ENCODE data around the gene ALX4. TPM values are rescaled to one million over a fixed set of nuclear protein-coding genes. Genes with fewer than 3 reads are reported as not detected.

ALX4 gene
- total and polyA plus RNA-seq, 11 donors = 0.03 to 0.24 (median 0.10) TPM; not detected in 3

DNA sequence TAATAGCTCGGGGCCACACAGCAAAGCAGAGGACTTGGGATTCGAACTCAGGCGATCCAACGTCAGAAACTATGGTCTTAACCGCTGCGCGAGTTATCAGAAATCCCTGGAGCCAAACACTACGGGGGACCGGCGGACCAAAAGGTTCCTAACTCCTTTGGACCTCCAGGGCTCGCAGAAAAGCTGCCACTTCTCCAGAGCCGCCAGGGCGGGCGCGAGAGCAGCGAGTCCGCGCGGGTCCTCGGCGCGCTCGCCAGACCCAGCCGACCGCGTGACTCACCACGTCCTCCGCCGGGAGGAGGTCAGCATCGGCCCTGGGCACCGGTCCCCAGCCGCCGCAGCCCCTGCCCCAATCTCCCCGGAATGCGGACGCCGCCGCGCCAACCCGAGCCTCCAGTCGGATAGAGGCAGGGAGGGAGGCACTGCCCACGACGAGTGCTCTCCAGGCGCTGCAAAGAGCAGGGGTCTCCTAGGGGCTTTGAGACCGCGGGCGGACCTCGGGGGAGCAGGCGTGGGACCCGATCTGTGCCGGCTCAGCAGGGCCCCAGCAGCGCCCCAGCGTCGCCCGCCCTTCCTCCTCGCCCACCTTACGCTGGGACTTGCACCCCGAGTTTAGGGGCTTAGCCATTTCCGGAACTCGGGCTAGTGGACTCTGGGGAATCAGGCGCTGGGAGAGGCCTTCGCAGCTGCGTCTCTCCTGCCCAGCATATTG, 6.2 kb upstream of the ALX4 start:
- no peak for TF ChIP-seq POLR2A (IDR thresholded peaks at IDR 0.05)
- TF ChIP-seq, protein P1, sequence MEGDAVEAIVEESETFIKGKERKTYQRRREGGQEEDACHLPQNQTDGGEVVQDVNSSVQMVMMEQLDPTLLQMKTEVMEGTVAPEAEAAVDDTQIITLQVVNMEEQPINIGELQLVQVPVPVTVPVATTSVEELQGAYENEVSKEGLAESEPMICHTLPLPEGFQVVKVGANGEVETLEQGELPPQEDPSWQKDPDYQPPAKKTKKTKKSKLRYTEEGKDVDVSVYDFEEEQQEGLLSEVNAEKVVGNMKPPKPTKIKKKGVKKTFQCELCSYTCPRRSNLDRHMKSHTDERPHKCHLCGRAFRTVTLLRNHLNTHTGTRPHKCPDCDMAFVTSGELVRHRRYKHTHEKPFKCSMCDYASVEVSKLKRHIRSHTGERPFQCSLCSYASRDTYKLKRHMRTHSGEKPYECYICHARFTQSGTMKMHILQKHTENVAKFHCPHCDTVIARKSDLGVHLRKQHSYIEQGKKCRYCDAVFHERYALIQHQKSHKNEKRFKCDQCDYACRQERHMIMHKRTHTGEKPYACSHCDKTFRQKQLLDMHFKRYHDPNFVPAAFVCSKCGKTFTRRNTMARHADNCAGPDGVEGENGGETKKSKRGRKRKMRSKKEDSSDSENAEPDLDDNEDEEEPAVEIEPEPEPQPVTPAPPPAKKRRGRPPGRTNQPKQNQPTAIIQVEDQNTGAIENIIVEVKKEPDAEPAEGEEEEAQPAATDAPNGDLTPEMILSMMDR (IDR thresholded peaks at IDR 0.05) = peak in 3 of 12 donors; percentile 9 to 19 (median 9)
- Histone ChIP-seq H3K4me3 (peak overlapping the region; percentile 10 to 48 (median 35)), H3K9me3 (no peaks in the 10 kb centered on the region), H3K4me1 (peaks cover 0 to 31% (median 15%) of the 10 kb centered on the region in 12 donors), H3K27ac (no peak overlapping the region), H3K36me3 (no peaks in the 10 kb centered on the region), H3K27me3 (peaks cover 60 to 100% (median 97%) of the 10 kb centered on the region in 9 donors)
- WGBS, 4 donors = 1 to 3% (median 2%) methylated on average over 25 to 63 of the region's 63 CpGs
- DNase-seq = peak in 2 of 5 donors; percentile 52 to 60
- peak in 3 of 4 donors; percentile 62 to 83 (median 64) for ATAC-seq
- intact Hi-C loops (cut with DNase I) = no loop called here

DNA sequence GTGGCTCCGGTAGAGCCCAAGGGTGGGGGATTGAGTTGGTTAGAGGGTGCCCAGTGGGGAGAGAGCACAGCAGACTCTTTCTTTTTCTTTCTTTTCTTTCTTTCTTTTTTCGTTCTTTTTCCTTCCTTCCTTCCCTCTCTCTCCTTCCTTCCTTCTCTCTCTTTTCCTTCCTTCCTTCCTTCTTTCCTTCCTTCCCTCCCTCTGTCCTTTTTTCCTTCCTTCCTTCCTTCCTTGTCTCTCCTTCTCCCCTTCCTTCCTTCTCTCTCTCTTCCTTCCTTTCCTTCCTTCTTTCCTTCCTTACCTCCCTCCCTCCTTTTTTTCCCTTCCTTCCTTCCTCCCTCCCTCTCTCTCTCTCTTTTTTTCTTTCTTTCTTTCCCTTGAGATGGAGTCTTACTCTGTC, 4.8 kb upstream of the ALX4 start:
- ATAC-seq = no peak
- TF ChIP-seq POLR2A (IDR thresholded peaks at IDR 0.05) = no peak
- TF ChIP-seq, protein P1 (IDR thresholded peaks at IDR 0.05) = no peak
- Histone ChIP-seq H3K27ac (no peak overlapping the region), H3K4me3 (no peak overlapping the region), H3K9me3 (no peaks in the 10 kb centered on the region), H3K27me3 (peaks cover 57 to 100% (median 97%) of the 10 kb centered on the region in 9 donors), H3K4me1 (peaks cover 0 to 42% (median 20%) of the 10 kb centered on the region in 12 donors), H3K36me3 (no peaks in the 10 kb centered on the region)
- intact Hi-C loops (cut with DNase I) = no loop called here
- no peak for DNase-seq
- 14 to 28% (median 23%) methylated on average over 2 of the region's 2 CpGs for WGBS, 4 donors

DNA sequence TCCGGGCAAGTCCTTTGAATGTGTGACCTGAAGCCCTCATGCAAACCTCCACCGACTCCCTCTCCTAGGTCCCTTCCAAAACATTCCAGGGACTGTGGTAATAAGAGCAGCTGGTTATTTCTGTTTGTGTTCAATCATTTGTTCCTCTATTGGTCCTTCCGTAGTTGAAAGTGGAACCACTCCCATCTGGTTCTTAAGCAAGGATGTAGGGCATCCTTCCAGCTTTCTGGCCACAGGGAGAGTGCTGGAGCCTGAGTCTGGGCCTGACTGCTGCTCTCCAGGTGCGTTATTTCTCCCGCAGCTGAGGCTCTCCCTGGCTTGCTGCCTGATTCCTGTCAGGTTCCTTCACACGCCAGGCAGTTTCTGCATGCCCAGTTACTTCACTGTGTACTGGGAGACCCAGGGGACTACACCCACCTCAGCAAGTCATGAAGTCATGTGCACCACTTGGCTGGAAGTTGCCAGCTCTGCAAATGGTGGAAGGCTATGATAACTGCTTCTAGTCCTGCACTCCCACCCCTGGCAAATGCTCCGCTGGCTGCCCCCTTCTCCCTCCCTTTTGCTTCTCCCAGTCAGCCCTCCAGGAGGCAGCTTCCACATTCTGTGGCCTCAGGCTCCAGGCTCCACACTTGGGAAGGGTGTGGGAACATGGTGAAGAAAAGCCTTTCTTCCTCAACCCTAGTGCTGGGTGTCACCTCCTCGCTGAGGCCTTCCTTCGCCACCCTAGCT, 4.0 kb upstream of the ALX4 start:
- Histone ChIP-seq H3K4me1 (peaks cover 2 to 42% (median 27%) of the 10 kb centered on the region in 12 donors), H3K4me3 (no peak overlapping the region), H3K27ac (no peak overlapping the region), H3K27me3 (peaks cover 53 to 100% (median 97%) of the 10 kb centered on the region in 9 donors), H3K9me3 (no peaks in the 10 kb centered on the region), H3K36me3 (no peaks in the 10 kb centered on the region)
- 18 to 32% (median 27%) methylated on average over 9 of the region's 9 CpGs for WGBS, 4 donors
- intact Hi-C loops (cut with DNase I) = no loop called here
- ATAC-seq = no peak
- DNase-seq = peak in 1 of 5 donors; percentile 48
- TF ChIP-seq, protein P1 (IDR thresholded peaks at IDR 0.05) = no peak
- TF ChIP-seq POLR2A (IDR thresholded peaks at IDR 0.05) = no peak

DNA sequence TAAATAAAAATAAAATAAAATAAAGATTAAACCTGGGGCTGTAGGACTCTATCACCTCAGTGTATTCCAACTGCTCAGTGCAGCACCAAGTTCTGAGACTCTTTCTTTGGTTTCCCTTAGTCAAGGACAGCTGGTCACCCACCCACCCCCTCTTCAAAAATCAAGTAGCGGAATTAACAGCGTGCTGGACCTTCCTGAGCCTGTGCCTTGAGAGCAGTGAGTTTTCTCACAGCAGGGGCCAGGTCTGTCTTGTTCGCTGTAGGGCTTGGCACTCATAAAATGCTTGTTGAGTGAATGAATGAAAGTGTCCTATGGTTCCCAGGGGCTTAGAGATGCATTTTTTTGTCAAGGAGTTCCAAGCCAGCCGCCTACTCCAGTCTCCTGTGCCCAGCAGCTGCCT, 2.9 kb upstream of the ALX4 start:
- H3K4me1 ChIP-seq = peaks cover 2 to 43% (median 28%) of the 10 kb centered on the region in 12 donors
- ATAC-seq = no peak
- H3K27ac ChIP-seq = no peak overlapping the region
- H3K9me3 ChIP-seq = no peaks in the 10 kb centered on the region
- intact Hi-C loops (cut with DNase I) = no loop called here
- H3K36me3 ChIP-seq = no peaks in the 10 kb centered on the region
- no peak overlapping the region for H3K4me3 ChIP-seq
- no peak for DNase-seq
- 21 to 51% (median 26%) methylated on average over 4 of the region's 4 CpGs for WGBS, 4 donors
- no peak for TF ChIP-seq POLR2A (IDR thresholded peaks at IDR 0.05)
- TF ChIP-seq, protein P1 (IDR thresholded peaks at IDR 0.05) = no peak
- H3K27me3 ChIP-seq = peaks cover 56 to 100% (median 97%) of the 10 kb centered on the region in 9 donors
